WTC11 (cell line): ENCODE measurements around the gene MESD. TPM values are rescaled to one million over a fixed set of nuclear protein-coding genes. Genes with fewer than 3 reads are reported as not detected.

ENCODE experiments used
- ATAC-seq: fragments of 200-7000 bp; cut with Tn5 transposase; 2 replicates; pipeline ENCODE4 v1.10.0; 2021; ENCODE audit warnings: mild to moderate bottlenecking, moderate library complexity
- CTCF ChIA-PET: fragments of 300-600 bp; sonication (Branson Sonifier 250); formaldehyde crosslinking; loops from one replicate; lab custom pipeline; 2021; ENCODE audit warnings: antibody characterized with exemption; lab: Charles Lee
- POLR2A ChIA-PET: fragments of 350-600 bp; sonication (Branson Sonifier 250); formaldehyde crosslinking; loops from one replicate; lab custom pipeline; 2021; ENCODE audit warnings: antibody characterized with exemption; lab: Charles Lee
- DNase-seq: peaks from one replicate; pipeline ENCODE4 v3.0.0; 2021; ENCODE audit warnings: low spot score
- H3K27ac Mint-ChIP-seq: 2 replicates; pipeline ENCODE4 v1.8.0; 2021; ENCODE audit warnings: mixed read lengths
- H3K27me3 Mint-ChIP-seq: 2 replicates; pipeline ENCODE4 v1.8.0; 2021; ENCODE audit warnings: low read depth, mild to moderate bottlenecking, moderate library complexity, mixed read lengths
- H3K36me3 Mint-ChIP-seq: 2 replicates; pipeline ENCODE4 v1.8.0; 2021; ENCODE audit warnings: mixed read lengths
- H3K4me1 Mint-ChIP-seq: 2 replicates; pipeline ENCODE4 v1.8.0; 2022; ENCODE audit warnings: mixed read lengths
- H3K4me3 Mint-ChIP-seq: 2 replicates; pipeline ENCODE4 v1.8.0; 2021; ENCODE audit warnings: mild to moderate bottlenecking, moderate library complexity, mixed read lengths
- H3K9me3 Mint-ChIP-seq: 2 replicates; pipeline ENCODE4 v1.8.0; 2021; ENCODE audit warnings: mixed read lengths
- CDX4 ChIP-seq: fragments of 250-450 bp; sonication (Bioruptor Pico); IDR thresholded peaks from 2 replicates; pipeline ENCODE4 v1.9.0; 2021; ENCODE audit warnings: moderate library complexity, mild to moderate bottlenecking, inconsistent platforms, borderline replicate concordance
- GABPB1 ChIP-seq: sonication (generic); formaldehyde crosslinking; IDR thresholded peaks from 2 replicates; pipeline ENCODE4 v1.8.1; 2023; ENCODE audit warnings: mild to moderate bottlenecking, missing genetic modification reagents
- JUN ChIP-seq: sonication (generic); formaldehyde crosslinking; IDR thresholded peaks from 2 replicates; pipeline ENCODE4 v1.8.0; 2023; ENCODE audit warnings: mild to moderate bottlenecking, missing genetic modification reagents
- MAX ChIP-seq: sonication (generic); formaldehyde crosslinking; IDR thresholded peaks from 2 replicates; pipeline ENCODE4 v1.8.0; 2022; ENCODE audit warnings: mild to moderate bottlenecking, missing genetic modification reagents
- MLX ChIP-seq: sonication (generic); formaldehyde crosslinking; IDR thresholded peaks from 2 replicates; pipeline ENCODE4 v1.8.1; 2023; ENCODE audit warnings: mild to moderate bottlenecking, missing genetic modification reagents, moderate library complexity
- NR3C1 ChIP-seq: sonication (generic); formaldehyde crosslinking; conservative IDR thresholded peaks from 2 replicates; pipeline ENCODE4 v1.8.1; 2023; ENCODE audit warnings: low read depth, mild to moderate bottlenecking, missing genetic modification reagents
- RELA ChIP-seq: sonication (generic); formaldehyde crosslinking; IDR thresholded peaks from 2 replicates; pipeline ENCODE4 v1.8.1; 2022; ENCODE audit warnings: missing genetic modification reagents, mild to moderate bottlenecking, borderline replicate concordance
- RORB ChIP-seq: fragments of 250-450 bp; sonication (Bioruptor Pico); IDR thresholded peaks from 2 replicates; pipeline ENCODE4 v1.9.0; 2021; ENCODE audit warnings: mild to moderate bottlenecking
- SMAD4 ChIP-seq: sonication (generic); formaldehyde crosslinking; IDR thresholded peaks from 2 replicates; pipeline ENCODE4 v1.8.0; 2022; ENCODE audit warnings: mild to moderate bottlenecking, missing genetic modification reagents
- TCF7 ChIP-seq: sonication (generic); formaldehyde crosslinking; IDR thresholded peaks from 2 replicates; pipeline ENCODE4 v1.8.0; 2022; ENCODE audit warnings: mild to moderate bottlenecking, low read depth, missing genetic modification reagents, moderate library complexity
- ZBTB21 ChIP-seq: sonication (generic); formaldehyde crosslinking; IDR thresholded peaks from 2 replicates; pipeline ENCODE4 v1.8.1; 2023; ENCODE audit warnings: mild to moderate bottlenecking, missing genetic modification reagents, borderline replicate concordance
- ZNF138 ChIP-seq: sonication (generic); formaldehyde crosslinking; conservative IDR thresholded peaks from 2 replicates; pipeline ENCODE4 v1.8.1; 2022; ENCODE audit warnings: mild to moderate bottlenecking, moderate library complexity, missing genetic modification reagents
- ZNF512 ChIP-seq: sonication (generic); formaldehyde crosslinking; IDR thresholded peaks from 2 replicates; pipeline ENCODE4 v1.8.1; 2022; ENCODE audit warnings: missing genetic modification reagents, borderline replicate concordance
- total RNA-seq: library from RNA; stranded (reverse); gene quantifications from 3 replicates; pipeline ENCODE4 v1.2.3, GENCODE V29; 2021
- TF ChIP-seq, protein P1 (sequence below): fragments of 250-450 bp; sonication (Bioruptor Pico); IDR thresholded peaks from 2 replicates; pipeline ENCODE4 v1.8.0; 2021; ENCODE audit warnings: mild to moderate bottlenecking
- TF ChIP-seq, protein P2 (sequence below): sonication (generic); formaldehyde crosslinking; IDR thresholded peaks from 2 replicates; pipeline ENCODE4 v1.8.0; 2023; ENCODE audit warnings: missing genetic modification reagents
- TF ChIP-seq, protein P3 (sequence below): sonication (generic); formaldehyde crosslinking; IDR thresholded peaks from 2 replicates; pipeline ENCODE4 v1.8.1; 2023; ENCODE audit warnings: mild to moderate bottlenecking, missing genetic modification reagents, borderline replicate concordance
- TF ChIP-seq, protein P4 (sequence below): sonication (generic); formaldehyde crosslinking; IDR thresholded peaks from 2 replicates; pipeline ENCODE4 v1.8.1; 2022; ENCODE audit warnings: mild to moderate bottlenecking, missing genetic modification reagents, moderate library complexity, borderline replicate concordance

Gene MESD
- total RNA-seq, 1 experiment from 2014 or later, result 28.3 TPM

DNA sequence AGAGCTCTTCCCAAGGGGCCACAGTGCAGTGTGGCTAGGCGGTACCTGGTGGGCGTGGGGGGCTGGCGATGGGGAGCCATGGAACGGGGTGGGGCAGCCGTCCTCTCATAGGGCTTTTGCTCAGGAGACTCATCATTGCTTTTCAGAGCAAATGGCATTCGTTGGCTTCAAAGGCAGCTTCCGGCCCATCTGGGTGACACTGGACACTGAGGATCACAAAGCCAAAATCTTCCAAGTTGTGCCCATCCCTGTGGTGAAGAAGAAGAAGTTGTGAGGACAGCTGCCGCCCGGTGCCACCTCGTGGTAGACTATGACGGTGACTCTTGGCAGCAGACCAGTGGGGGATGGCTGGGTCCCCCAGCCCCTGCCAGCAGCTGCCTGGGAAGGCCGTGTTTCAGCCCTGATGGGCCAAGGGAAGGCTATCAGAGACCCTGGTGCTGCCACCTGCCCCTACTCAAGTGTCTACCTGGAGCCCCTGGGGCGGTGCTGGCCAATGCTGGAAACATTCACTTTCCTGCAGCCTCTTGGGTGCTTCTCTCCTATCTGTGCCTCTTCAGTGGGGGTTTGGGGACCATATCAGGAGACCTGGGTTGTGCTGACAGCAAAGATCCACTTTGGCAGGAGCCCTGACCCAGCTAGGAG lies 40.8 kb downstream of the MESD start:
- peaks cover 35% of the 10 kb centered on the region for H3K36me3 Mint-ChIP-seq
- no peak for ATAC-seq
- H3K9me3 Mint-ChIP-seq, result no peaks in the 10 kb centered on the region
- CTCF ChIA-PET, result interaction anchor here (0.7 to 2.6 kb wide), 3 partner anchors 9 to 21 kb away, joined by 3 to 10 read pairs (median 4); no protein-coding TSS in a partner anchor
- POLR2A ChIA-PET, result no interaction called here
- H3K4me3 Mint-ChIP-seq, result no peak overlapping the region
- H3K4me1 Mint-ChIP-seq, result peaks cover 11% of the 10 kb centered on the region
- no peak overlapping the region for H3K27ac Mint-ChIP-seq
- TF ChIP-seq RELA, result no peak
- TF ChIP-seq ZNF512 (CRISPR knock-in tag), result no peak
- no peak for TF ChIP-seq TCF7 (CRISPR knock-in tag)
- TF ChIP-seq, protein P1, sequence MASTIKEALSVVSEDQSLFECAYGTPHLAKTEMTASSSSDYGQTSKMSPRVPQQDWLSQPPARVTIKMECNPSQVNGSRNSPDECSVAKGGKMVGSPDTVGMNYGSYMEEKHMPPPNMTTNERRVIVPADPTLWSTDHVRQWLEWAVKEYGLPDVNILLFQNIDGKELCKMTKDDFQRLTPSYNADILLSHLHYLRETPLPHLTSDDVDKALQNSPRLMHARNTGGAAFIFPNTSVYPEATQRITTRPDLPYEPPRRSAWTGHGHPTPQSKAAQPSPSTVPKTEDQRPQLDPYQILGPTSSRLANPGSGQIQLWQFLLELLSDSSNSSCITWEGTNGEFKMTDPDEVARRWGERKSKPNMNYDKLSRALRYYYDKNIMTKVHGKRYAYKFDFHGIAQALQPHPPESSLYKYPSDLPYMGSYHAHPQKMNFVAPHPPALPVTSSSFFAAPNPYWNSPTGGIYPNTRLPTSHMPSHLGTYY (CRISPR knock-in tag), result no peak
- no peak for TF ChIP-seq ZNF138 (CRISPR knock-in tag)
- TF ChIP-seq, protein P2, sequence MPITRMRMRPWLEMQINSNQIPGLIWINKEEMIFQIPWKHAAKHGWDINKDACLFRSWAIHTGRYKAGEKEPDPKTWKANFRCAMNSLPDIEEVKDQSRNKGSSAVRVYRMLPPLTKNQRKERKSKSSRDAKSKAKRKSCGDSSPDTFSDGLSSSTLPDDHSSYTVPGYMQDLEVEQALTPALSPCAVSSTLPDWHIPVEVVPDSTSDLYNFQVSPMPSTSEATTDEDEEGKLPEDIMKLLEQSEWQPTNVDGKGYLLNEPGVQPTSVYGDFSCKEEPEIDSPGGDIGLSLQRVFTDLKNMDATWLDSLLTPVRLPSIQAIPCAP (CRISPR knock-in tag), result no peak
- no peak for TF ChIP-seq RORB (CRISPR knock-in tag)
- no peak for TF ChIP-seq MAX (CRISPR knock-in tag)
- TF ChIP-seq ZBTB21 (CRISPR knock-in tag), result no peak
- TF ChIP-seq, protein P3, sequence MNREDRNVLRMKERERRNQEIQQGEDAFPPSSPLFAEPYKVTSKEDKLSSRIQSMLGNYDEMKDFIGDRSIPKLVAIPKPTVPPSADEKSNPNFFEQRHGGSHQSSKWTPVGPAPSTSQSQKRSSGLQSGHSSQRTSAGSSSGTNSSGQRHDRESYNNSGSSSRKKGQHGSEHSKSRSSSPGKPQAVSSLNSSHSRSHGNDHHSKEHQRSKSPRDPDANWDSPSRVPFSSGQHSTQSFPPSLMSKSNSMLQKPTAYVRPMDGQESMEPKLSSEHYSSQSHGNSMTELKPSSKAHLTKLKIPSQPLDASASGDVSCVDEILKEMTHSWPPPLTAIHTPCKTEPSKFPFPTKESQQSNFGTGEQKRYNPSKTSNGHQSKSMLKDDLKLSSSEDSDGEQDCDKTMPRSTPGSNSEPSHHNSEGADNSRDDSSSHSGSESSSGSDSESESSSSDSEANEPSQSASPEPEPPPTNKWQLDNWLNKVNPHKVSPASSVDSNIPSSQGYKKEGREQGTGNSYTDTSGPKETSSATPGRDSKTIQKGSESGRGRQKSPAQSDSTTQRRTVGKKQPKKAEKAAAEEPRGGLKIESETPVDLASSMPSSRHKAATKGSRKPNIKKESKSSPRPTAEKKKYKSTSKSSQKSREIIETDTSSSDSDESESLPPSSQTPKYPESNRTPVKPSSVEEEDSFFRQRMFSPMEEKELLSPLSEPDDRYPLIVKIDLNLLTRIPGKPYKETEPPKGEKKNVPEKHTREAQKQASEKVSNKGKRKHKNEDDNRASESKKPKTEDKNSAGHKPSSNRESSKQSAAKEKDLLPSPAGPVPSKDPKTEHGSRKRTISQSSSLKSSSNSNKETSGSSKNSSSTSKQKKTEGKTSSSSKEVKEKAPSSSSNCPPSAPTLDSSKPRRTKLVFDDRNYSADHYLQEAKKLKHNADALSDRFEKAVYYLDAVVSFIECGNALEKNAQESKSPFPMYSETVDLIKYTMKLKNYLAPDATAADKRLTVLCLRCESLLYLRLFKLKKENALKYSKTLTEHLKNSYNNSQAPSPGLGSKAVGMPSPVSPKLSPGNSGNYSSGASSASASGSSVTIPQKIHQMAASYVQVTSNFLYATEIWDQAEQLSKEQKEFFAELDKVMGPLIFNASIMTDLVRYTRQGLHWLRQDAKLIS (CRISPR knock-in tag), result no peak
- no peak for TF ChIP-seq MLX (CRISPR knock-in tag)
- TF ChIP-seq, all 79 proteins: peak for 0
- DNase-seq, result no peak
- no peaks in the 10 kb centered on the region for H3K27me3 Mint-ChIP-seq

DNA sequence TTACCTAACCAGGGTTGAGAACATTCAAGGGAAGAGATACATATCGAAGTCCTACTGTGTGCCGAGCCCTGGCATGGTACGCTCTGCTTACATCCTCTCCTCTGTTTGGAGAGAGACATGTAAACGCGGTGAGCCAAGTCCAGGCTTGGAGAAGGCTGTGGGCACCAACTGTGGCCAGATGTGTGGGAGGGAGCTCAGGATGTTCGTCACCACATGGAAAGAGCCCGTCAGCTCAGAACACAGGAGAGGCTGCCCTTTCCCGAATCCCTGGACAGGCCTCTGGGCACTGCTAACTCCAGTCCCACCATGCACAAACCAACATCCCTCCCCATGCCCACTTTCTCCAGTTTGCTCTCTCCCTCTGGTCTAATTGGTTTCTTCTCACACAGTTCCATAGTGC lies 43.0 kb downstream of the MESD start:
- H3K9me3 Mint-ChIP-seq, result no peaks in the 10 kb centered on the region
- no peaks in the 10 kb centered on the region for H3K27me3 Mint-ChIP-seq
- DNase-seq (no peak), ATAC-seq (no peak)
- H3K4me1 Mint-ChIP-seq, result peaks cover 2% of the 10 kb centered on the region; the same call in 1 of the 2 replicates
- H3K27ac Mint-ChIP-seq, result no peak overlapping the region
- POLR2A ChIA-PET, result no interaction called here
- no peak overlapping the region for H3K4me3 Mint-ChIP-seq
- CTCF ChIA-PET, result no interaction called here
- H3K36me3 Mint-ChIP-seq, result peaks cover 32% of the 10 kb centered on the region
- TF ChIP-seq, protein P3 (CRISPR knock-in tag), result no peak
- no peak for TF ChIP-seq JUN
- TF ChIP-seq, protein P4, sequence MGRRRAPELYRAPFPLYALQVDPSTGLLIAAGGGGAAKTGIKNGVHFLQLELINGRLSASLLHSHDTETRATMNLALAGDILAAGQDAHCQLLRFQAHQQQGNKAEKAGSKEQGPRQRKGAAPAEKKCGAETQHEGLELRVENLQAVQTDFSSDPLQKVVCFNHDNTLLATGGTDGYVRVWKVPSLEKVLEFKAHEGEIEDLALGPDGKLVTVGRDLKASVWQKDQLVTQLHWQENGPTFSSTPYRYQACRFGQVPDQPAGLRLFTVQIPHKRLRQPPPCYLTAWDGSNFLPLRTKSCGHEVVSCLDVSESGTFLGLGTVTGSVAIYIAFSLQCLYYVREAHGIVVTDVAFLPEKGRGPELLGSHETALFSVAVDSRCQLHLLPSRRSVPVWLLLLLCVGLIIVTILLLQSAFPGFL (CRISPR knock-in tag), result no peak
- TF ChIP-seq CDX4, result no peak
- TF ChIP-seq SMAD4 (CRISPR knock-in tag), result no peak
- TF ChIP-seq GABPB1, result no peak
- TF ChIP-seq NR3C1 (CRISPR knock-in tag), result no peak
